ENCODE measurements around the gene PDAP1. TPM values are rescaled to one million over a fixed set of nuclear protein-coding genes. Genes with fewer than 3 reads are reported as not detected.
A peak's percentile ranks its signal among the peaks of the same experiment; 100 is the strongest.

PDAP1 gene
- total RNA-seq, 2 experiments from 2014 or later = 160 TPM

DNA sequence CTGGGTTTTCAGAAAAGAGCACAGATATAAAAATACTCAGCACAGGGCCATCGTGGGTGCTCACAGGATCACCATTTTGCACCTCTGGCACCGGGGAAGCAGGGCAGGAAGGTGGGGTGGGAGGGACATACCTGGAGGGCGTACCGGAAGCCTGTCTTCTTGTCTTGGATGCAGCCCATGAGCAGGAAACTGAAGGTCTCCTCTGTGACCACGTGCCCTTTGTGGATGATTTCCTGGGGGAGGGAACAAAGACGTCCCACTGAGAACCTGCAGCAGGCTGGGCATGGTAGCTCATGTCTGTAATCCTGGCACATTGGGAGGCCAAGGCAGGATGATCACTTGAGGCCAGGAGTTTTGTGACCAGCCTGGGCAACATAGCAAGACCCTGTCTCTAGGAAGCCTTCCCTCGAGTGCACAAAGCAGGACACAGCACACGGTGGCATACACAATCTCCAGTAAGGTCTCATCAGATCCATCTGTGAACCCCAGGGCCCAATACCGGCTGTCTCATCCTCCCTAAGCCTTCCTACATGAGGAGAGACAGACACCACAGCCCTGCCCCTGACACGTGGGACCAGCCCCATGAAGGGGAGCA is 20.7 kb upstream of the PDAP1 start:
- DNase-seq (peak; percentile 16), ATAC-seq (peak; percentile 64)
- intact Hi-C loops (cut with micrococcal nuclease) = no loop called here
- Mint-ChIP-seq H3K9me3 (no peaks in the 10 kb centered on the region), H3K36me3 (ENCODE audit: low read depth) (peaks cover 21% of the 10 kb centered on the region), H3K27me3 (no peaks in the 10 kb centered on the region), H3K4me1 (ENCODE audit: low read depth) (no peaks in the 10 kb centered on the region), H3K27ac (peak overlapping the region; percentile 20), H3K4me3 (no peak overlapping the region)
- ChIA-PET POLR2A (interaction anchor here (1.0 kb wide), 2 partner anchors 9 to 36 kb away, joined by 3 read pairs; no protein-coding TSS in a partner anchor), CTCF (no interaction called here)
- no peak for TF ChIP-seq CTCF (IDR thresholded peaks at IDR 0.05)

- intact Hi-C loops (cut with micrococcal nuclease) = no loop called here
- H3K4me3 Mint-ChIP-seq = no peak overlapping the region
- H3K9me3 Mint-ChIP-seq = no peaks in the 10 kb centered on the region
- H3K27ac Mint-ChIP-seq = no peak overlapping the region
- H3K4me1 Mint-ChIP-seq (ENCODE audit: low read depth) = no peaks in the 10 kb centered on the region
- ATAC-seq = no peak
- TF ChIP-seq CTCF (IDR thresholded peaks at IDR 0.05) = no peak
- no peak for DNase-seq
- POLR2A ChIA-PET = interaction anchor here (1.1 kb wide), 1 partner anchor 13 kb away, joined by 3 read pairs; the partner anchor contains the start of genes CPSF4 and PTCD1
- CTCF ChIA-PET = no interaction called here
- no peaks in the 10 kb centered on the region for H3K27me3 Mint-ChIP-seq
- peaks cover 22% of the 10 kb centered on the region for H3K36me3 Mint-ChIP-seq (ENCODE audit: low read depth)
Measured at GRCh38 chr7:99424932-99425730, 16.7 kb upstream of the PDAP1 start.

GRCh38 chr7:99422625-99423024 is 14.2 kb upstream of the PDAP1 start:
- no peak overlapping the region for H3K4me3 Mint-ChIP-seq
- CTCF ChIA-PET = no interaction called here
- DNase-seq (no peak), ATAC-seq (no peak)
- POLR2A ChIA-PET = interaction anchor here (0.6 to 1.4 kb wide), 5 partner anchors 12 to 485 kb away, joined by 3 to 5 read pairs (median 3); partner anchors contain the start of genes BUD31 and PDAP1
- no peaks in the 10 kb centered on the region for H3K9me3 Mint-ChIP-seq
- intact Hi-C loops (cut with micrococcal nuclease) = no loop called here
- H3K4me1 Mint-ChIP-seq (ENCODE audit: low read depth) = no peaks in the 10 kb centered on the region
- H3K36me3 Mint-ChIP-seq (ENCODE audit: low read depth) = peaks cover 28% of the 10 kb centered on the region
- no peak for TF ChIP-seq CTCF (IDR thresholded peaks at IDR 0.05)
- no peaks in the 10 kb centered on the region for H3K27me3 Mint-ChIP-seq
- no peak overlapping the region for H3K27ac Mint-ChIP-seq

DNA sequence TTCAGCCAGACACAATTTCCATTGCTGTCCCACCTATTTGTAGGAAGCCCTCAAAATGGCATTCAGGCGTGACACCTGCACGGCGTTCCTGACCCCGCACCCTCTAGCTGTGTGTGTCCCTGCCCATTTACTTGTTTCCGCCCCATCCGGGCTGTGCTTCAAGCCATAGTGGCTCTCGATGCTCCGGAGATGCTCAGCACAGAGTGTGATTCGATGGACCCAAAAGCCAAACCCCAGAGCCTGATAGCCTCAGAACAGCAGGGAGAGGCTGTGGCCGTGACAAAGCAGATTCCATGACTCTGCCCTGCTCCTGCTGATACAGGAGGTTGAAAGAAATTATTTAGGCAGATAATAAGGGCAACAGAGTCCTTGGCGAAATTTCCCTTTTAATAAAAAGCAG is 13.8 kb upstream of the PDAP1 start:
- Mint-ChIP-seq H3K36me3 (ENCODE audit: low read depth) (peaks cover 32% of the 10 kb centered on the region), H3K27me3 (no peaks in the 10 kb centered on the region), H3K4me3 (no peak overlapping the region), H3K9me3 (no peaks in the 10 kb centered on the region), H3K27ac (peak overlapping the region; percentile 14), H3K4me1 (ENCODE audit: low read depth) (no peaks in the 10 kb centered on the region)
- DNase-seq (no peak), ATAC-seq (no peak)
- POLR2A ChIA-PET = interaction anchor here (0.6 to 1.2 kb wide), 4 partner anchors 12 to 486 kb away, joined by 3 to 5 read pairs (median 4); partner anchors contain the start of genes BUD31 and PDAP1
- no peak for TF ChIP-seq CTCF (IDR thresholded peaks at IDR 0.05)
- CTCF ChIA-PET = no interaction called here
- intact Hi-C loops (cut with micrococcal nuclease) = no loop called here

DNA sequence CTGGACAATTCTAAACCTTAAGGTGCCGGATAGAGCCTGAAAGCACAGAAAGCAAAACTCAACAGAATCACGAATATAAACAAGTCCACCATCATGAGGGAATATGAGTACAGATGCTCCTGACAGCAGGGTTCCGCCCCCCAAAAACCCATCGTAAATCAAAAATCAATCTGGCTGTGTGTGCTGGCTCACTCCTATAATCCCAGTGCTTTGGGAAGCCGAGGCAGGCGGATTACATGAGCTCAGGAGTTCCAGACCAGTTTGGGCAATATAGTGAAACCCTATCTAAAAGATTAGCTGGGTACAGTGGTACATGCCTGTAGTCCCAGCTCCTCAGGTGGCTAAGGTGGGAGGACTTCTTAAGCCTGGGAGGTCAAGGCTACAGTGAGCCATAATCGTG is 12.6 kb upstream of the PDAP1 start:
- POLR2A ChIA-PET = interaction anchor here (0.8 to 1.6 kb wide), 2 partner anchors 13 to 44 kb away, joined by 3 to 6 read pairs; partner anchors contain the start of genes BUD31 and PDAP1
- CTCF ChIA-PET = interaction anchor here (1.7 kb wide), 1 partner anchor 40 kb away, joined by 4 read pairs; no protein-coding TSS in a partner anchor

More for the DNA sequence above, 12.6 kb upstream of the PDAP1 start:
- Mint-ChIP-seq H3K36me3 (ENCODE audit: low read depth) (peaks cover 41% of the 10 kb centered on the region), H3K27ac (no peak overlapping the region), H3K4me3 (no peak overlapping the region), H3K27me3 (no peaks in the 10 kb centered on the region), H3K4me1 (ENCODE audit: low read depth) (peaks cover 2% of the 10 kb centered on the region), H3K9me3 (no peaks in the 10 kb centered on the region)
- intact Hi-C loops (cut with micrococcal nuclease) = no loop called here
- no peak for ATAC-seq
- no peak for DNase-seq
- no peak for TF ChIP-seq CTCF (IDR thresholded peaks at IDR 0.05)
